H9 (cell line): ENCODE data around the gene CRACR2A. TPM values are rescaled to one million over a fixed set of nuclear protein-coding genes. Genes with fewer than 3 reads are reported as not detected.

ENCODE experiments used
- DNase-seq: peaks from one replicate; pipeline ENCODE4 v3.0.0-alpha.2; 2017
- H2AFZ ChIP-seq: one replicate; pipeline ENCODE4 v1.6.1; 2013; ENCODE audit warnings: mild to moderate bottlenecking, low read length, control low read depth, moderate library complexity
- H2AK5ac ChIP-seq: 2 replicates; pipeline ENCODE4 v1.6.1; 2013; ENCODE audit warnings: low read length, control low read depth, mixed read lengths; ENCODE audit not compliant: insufficient read length
- H2BK120ac ChIP-seq: one replicate; pipeline ENCODE4 v1.6.1; 2013; ENCODE audit warnings: low read depth, mild to moderate bottlenecking, low read length, control low read depth, inconsistent platforms; ENCODE audit not compliant: poor library complexity, severe bottlenecking
- H2BK12ac ChIP-seq: 2 replicates; pipeline ENCODE4 v1.6.1; 2013; ENCODE audit warnings: low read length, control low read depth, mixed read lengths, low read depth; ENCODE audit not compliant: insufficient read length
- H2BK15ac ChIP-seq: 2 replicates; pipeline ENCODE4 v1.6.1; 2013; ENCODE audit warnings: low read depth, low read length, control low read depth
- H2BK20ac ChIP-seq: one replicate; pipeline ENCODE4 v1.6.1; 2013; ENCODE audit warnings: low read depth, mild to moderate bottlenecking, low read length, control low read depth, inconsistent platforms; ENCODE audit not compliant: poor library complexity, severe bottlenecking
- H2BK5ac ChIP-seq: 2 replicates; pipeline ENCODE4 v1.6.1; 2013; ENCODE audit warnings: low read length, control low read depth, mixed read lengths; ENCODE audit not compliant: insufficient read length
- H3K14ac ChIP-seq: 2 replicates; pipeline ENCODE4 v1.6.1; 2013; ENCODE audit warnings: low read length, control low read depth; ENCODE audit not compliant: insufficient read depth
- H3K18ac ChIP-seq: 2 replicates; pipeline ENCODE4 v1.6.1; 2013; ENCODE audit warnings: low read depth, mild to moderate bottlenecking, mixed read lengths, low read length, control low read depth; ENCODE audit not compliant: insufficient read length
- H3K23ac ChIP-seq: 2 replicates; pipeline ENCODE4 v1.6.1; 2013; ENCODE audit warnings: low read length, control low read depth, mixed read lengths, low read depth; ENCODE audit not compliant: insufficient read length
- H3K23me2 ChIP-seq: 2 replicates; pipeline ENCODE4 v1.6.1; 2013; ENCODE audit warnings: low read depth, mild to moderate bottlenecking, mixed read lengths, low read length, control low read depth; ENCODE audit not compliant: insufficient read length, poor library complexity, severe bottlenecking
- H3K27ac ChIP-seq: 2 replicates; pipeline ENCODE4 v1.5.1; 2013; ENCODE audit warnings: low read length, control low read depth, mixed read lengths, low read depth; ENCODE audit not compliant: insufficient read length
- H3K27me3 ChIP-seq: 2 replicates; pipeline ENCODE4 v1.6.1; 2013; ENCODE audit warnings: low read length, control low read depth, inconsistent platforms; ENCODE audit not compliant: insufficient read depth
- H3K4ac ChIP-seq: 2 replicates; pipeline ENCODE4 v1.6.1; 2013; ENCODE audit warnings: low read depth, mild to moderate bottlenecking, control low read depth, inconsistent platforms, low read length, moderate library complexity
- H3K4me1 ChIP-seq: 2 replicates; pipeline ENCODE4 v1.6.1; 2013; ENCODE audit warnings: low read length, control low read depth, inconsistent platforms; ENCODE audit not compliant: insufficient read depth
- H3K4me2 ChIP-seq: 2 replicates; pipeline ENCODE4 v1.6.1; 2013; ENCODE audit warnings: low read length, control low read depth, mixed read lengths; ENCODE audit not compliant: insufficient read length, insufficient read depth
- H3K56ac ChIP-seq: 2 replicates; pipeline ENCODE4 v1.6.1; 2013; ENCODE audit warnings: low read depth, mild to moderate bottlenecking, mixed read lengths, low read length, control low read depth; ENCODE audit not compliant: insufficient read length
- H3K79me1 ChIP-seq: 2 replicates; pipeline ENCODE4 v1.6.1; 2013; ENCODE audit warnings: low read depth, mild to moderate bottlenecking, moderate library complexity, low read length, control low read depth, inconsistent platforms; ENCODE audit not compliant: insufficient read depth, poor library complexity, severe bottlenecking
- H3K79me2 ChIP-seq: 2 replicates; pipeline ENCODE4 v1.6.1; 2013; ENCODE audit warnings: low read length, control low read depth, inconsistent platforms; ENCODE audit not compliant: insufficient read depth
- H3K9ac ChIP-seq: 2 replicates; pipeline ENCODE4 v1.6.1; 2013; ENCODE audit warnings: low read length, control low read depth, mixed read lengths; ENCODE audit not compliant: insufficient read length; ENCODE audit errors: extremely low read depth
- H3K9me3 ChIP-seq: one replicate; pipeline ENCODE4 v1.6.1; 2013; ENCODE audit warnings: low read depth, low read length, inconsistent platforms; ENCODE audit not compliant: control insufficient read depth
- H3T11ph ChIP-seq: one replicate; pipeline ENCODE4 v1.6.1; 2013; ENCODE audit warnings: mild to moderate bottlenecking, low read length, control low read depth, inconsistent platforms
- H4K20me1 ChIP-seq: one replicate; pipeline ENCODE4 v1.6.1; 2013; ENCODE audit not compliant: control insufficient read depth, insufficient read length, insufficient read depth
- H4K5ac ChIP-seq: 2 replicates; pipeline ENCODE4 v1.6.1; 2013; ENCODE audit warnings: low read depth, mild to moderate bottlenecking, mixed read lengths, low read length, control low read depth; ENCODE audit not compliant: insufficient read length
- H4K8ac ChIP-seq: replicated peaks from 2 replicates; pipeline ENCODE4 v1.6.1; 2013; ENCODE audit warnings: low read length, control low read depth, mixed read lengths, low read depth; ENCODE audit not compliant: insufficient read length
- H4K91ac ChIP-seq: 2 replicates; pipeline ENCODE4 v1.6.1; 2013; ENCODE audit warnings: low read depth, mild to moderate bottlenecking, moderate library complexity, mixed read lengths, low read length, control low read depth; ENCODE audit not compliant: insufficient read length
- H3K27ac Mint-ChIP-seq, 3 experiments: 2 replicates in 2 of 3; 3 replicates in 1 of 3; pipeline ENCODE4 v1.8.0; 2020 to 2021; ENCODE audit warnings: mixed read lengths in 3 of 3, mild to moderate bottlenecking in 1 of 3, moderate library complexity in 1 of 3
- H3K27me3 Mint-ChIP-seq: 2 replicates; pipeline ENCODE4 v1.8.0; 2021; ENCODE audit warnings: low read depth, mild to moderate bottlenecking, moderate library complexity, mixed read lengths
- H3K36me3 Mint-ChIP-seq, 3 experiments: 2 replicates in 2 of 3; 3 replicates in 1 of 3; pipeline ENCODE4 v1.8.0; 2020 to 2021; ENCODE audit warnings: low read depth in 3 of 3, mixed read lengths in 3 of 3; ENCODE audit not compliant: insufficient read depth in 1 of 3
- H3K4me1 Mint-ChIP-seq, 2 experiments: 2 replicates each; pipeline ENCODE4 v1.8.0; 2020; ENCODE audit warnings: mixed read lengths in 2 of 2
- H3K4me3 Mint-ChIP-seq, 2 experiments: 2 replicates in 1 of 2; 3 replicates in 1 of 2; pipeline ENCODE4 v1.8.0; 2020 to 2021; ENCODE audit warnings: mild to moderate bottlenecking in 2 of 2, mixed read lengths in 2 of 2, moderate library complexity in 1 of 2
- H3K9me3 Mint-ChIP-seq, 2 experiments: 2 replicates in 1 of 2; 3 replicates in 1 of 2; pipeline ENCODE4 v1.8.0; 2020; ENCODE audit warnings: mild to moderate bottlenecking in 2 of 2, mixed read lengths in 2 of 2, moderate library complexity in 1 of 2
- WGBS: extraction: QIAGEN DNeasy Blood & Tissue Kit; methylation state at CpG from one replicate; pipeline ENCODE4 v1.1.7; 2013; ENCODE audit warnings: missing lambda C conversion rate, low lambda C conversion rate, mixed read lengths; ENCODE audit not compliant: insufficient read length; ENCODE audit errors: extremely low coverage; 5-methylcytosine and 5-hydroxymethylcytosine counted together
- total RNA-seq: library from RNA; stranded (reverse); gene quantifications from 2 replicates; pipeline ENCODE4 v1.2.1, GENCODE V29; 2021
- TF ChIP-seq, protein P1 (sequence below): fragments of 200-600 bp; sonication (generic); conservative IDR thresholded peaks from 3 replicates; pipeline ENCODE4 v1.8.0; 2021; ENCODE audit warnings: antibody characterized with exemption, mild to moderate bottlenecking

Gene CRACR2A
- total RNA-seq, 1 experiment from 2014 or later, result 2.0 TPM

DNA sequence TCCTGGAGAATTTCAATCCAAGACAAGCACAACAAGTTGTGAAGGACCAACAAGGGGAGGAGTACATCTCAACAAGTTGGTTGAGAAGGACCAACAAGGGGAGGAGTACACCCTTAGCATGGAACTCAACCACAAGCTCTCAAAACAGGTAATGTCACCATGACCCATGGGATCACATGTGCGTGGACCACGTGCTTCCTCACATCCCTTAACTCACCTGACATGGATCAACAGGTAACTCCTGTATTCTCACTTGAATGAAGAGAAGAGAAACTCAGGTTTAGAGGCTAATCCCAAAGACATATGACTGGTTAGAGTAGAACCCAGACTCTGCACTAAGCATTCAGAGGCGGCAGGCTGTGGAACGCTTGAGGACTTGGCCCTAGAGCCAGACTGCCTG is 6.2 kb downstream of the CRACR2A start:
- DNase-seq, result peak; percentile 4
- no peak overlapping the region for H4K8ac ChIP-seq
- no peaks in the 10 kb centered on the region for H3K79me2 ChIP-seq
- no CpG with 5 or more reads among the region's 4 CpGs for WGBS
- no peak overlapping the region for H3K18ac ChIP-seq
- Mint-ChIP-seq H3K27ac (no peak overlapping the region), H3K4me1 (0 out of 4 replicates have a peak, but pooled peaks cover 0 to 3% of the 10 kb centered on the region in 2 experiments), H3K36me3 (peaks cover 0 to 3% (median 0%) of the 10 kb centered on the region in 3 experiments; a peak in 3 of 7 replicates), H3K27me3 (peaks cover 20% of the 10 kb centered on the region), H3K9me3 (peaks cover 0 to 2% of the 10 kb centered on the region in 2 experiments; a peak in 1 of 5 replicates), H3K4me3 (no peak overlapping the region)
- H2BK12ac ChIP-seq, result no peak overlapping the region
- H2BK120ac ChIP-seq, result no peak overlapping the region
- H3K4me2 ChIP-seq, result no peak overlapping the region
- no peak overlapping the region for H2AK5ac ChIP-seq
- no peaks in the 10 kb centered on the region for H3K27me3 ChIP-seq
- H4K91ac ChIP-seq, result no peak overlapping the region
- H3K14ac ChIP-seq, result no peak overlapping the region
- H3K23me2 ChIP-seq, result no peaks in the 10 kb centered on the region
- no peak overlapping the region for H2BK20ac ChIP-seq
- H3K79me1 ChIP-seq, result no peaks in the 10 kb centered on the region
- H4K5ac ChIP-seq, result no peak overlapping the region
- no peaks in the 10 kb centered on the region for H3K4me1 ChIP-seq
- H2BK5ac ChIP-seq, result no peak overlapping the region
- no peak overlapping the region for H3K56ac ChIP-seq
- H3K9me3 ChIP-seq, result no peaks in the 10 kb centered on the region
- no peaks in the 10 kb centered on the region for H4K20me1 ChIP-seq
- H3K23ac ChIP-seq, result no peak overlapping the region
- TF ChIP-seq, protein P1, sequence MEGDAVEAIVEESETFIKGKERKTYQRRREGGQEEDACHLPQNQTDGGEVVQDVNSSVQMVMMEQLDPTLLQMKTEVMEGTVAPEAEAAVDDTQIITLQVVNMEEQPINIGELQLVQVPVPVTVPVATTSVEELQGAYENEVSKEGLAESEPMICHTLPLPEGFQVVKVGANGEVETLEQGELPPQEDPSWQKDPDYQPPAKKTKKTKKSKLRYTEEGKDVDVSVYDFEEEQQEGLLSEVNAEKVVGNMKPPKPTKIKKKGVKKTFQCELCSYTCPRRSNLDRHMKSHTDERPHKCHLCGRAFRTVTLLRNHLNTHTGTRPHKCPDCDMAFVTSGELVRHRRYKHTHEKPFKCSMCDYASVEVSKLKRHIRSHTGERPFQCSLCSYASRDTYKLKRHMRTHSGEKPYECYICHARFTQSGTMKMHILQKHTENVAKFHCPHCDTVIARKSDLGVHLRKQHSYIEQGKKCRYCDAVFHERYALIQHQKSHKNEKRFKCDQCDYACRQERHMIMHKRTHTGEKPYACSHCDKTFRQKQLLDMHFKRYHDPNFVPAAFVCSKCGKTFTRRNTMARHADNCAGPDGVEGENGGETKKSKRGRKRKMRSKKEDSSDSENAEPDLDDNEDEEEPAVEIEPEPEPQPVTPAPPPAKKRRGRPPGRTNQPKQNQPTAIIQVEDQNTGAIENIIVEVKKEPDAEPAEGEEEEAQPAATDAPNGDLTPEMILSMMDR, result no peak
- no peak overlapping the region for H2AFZ ChIP-seq
- no peak overlapping the region for H3K4ac ChIP-seq
- H3K9ac ChIP-seq, result no peak overlapping the region
- no peak overlapping the region for H2BK15ac ChIP-seq
- no peak overlapping the region for H3K27ac ChIP-seq
- no peak overlapping the region for H3T11ph ChIP-seq
